GM12878 (cell line): ENCODE measurements around the gene SRGAP1. TPM values are rescaled to one million over a fixed set of nuclear protein-coding genes. Genes with fewer than 3 reads are reported as not detected.

Source experiments
- ATAC-seq: fragments of 200-7000 bp; cut with Tn5 transposase; 3 replicates; pipeline ENCODE4 v1.9.1; 2020; ENCODE audit warnings: mild to moderate bottlenecking, moderate library complexity
- BruUV-seq: library from RNA; stranded (reverse); fragments of 400-500 nt; replicated peaks from 2 replicates; lab custom pipeline; 2021; lab: Mats Ljungman, UMichigan
- CTCF ChIA-PET: fragments of 300-600 bp; sonication (Branson Sonifier 250); formaldehyde crosslinking; extraction: SDS; loops from one replicate; lab custom pipeline; 2021; ENCODE audit warnings: inconsistent platforms; lab: Yijun Ruan, JAX
- POLR2A ChIA-PET: fragments of 350-600 bp; formaldehyde crosslinking; extraction: SDS; loops from one replicate; lab custom pipeline; 2021; ENCODE audit warnings: inconsistent platforms; lab: Charles Lee
- RAD21 ChIA-PET: fragments of 300-600 bp; sonication (Branson Sonifier 250); formaldehyde crosslinking; loops from one replicate; lab custom pipeline; 2023; ENCODE audit warnings: antibody characterized with exemption; ENCODE audit not compliant: unreplicated experiment; lab: Charles Lee
- SMC1A ChIA-PET: fragments of 300-600 bp; sonication (Branson Sonifier 250); formaldehyde crosslinking; loops from one replicate; lab custom pipeline; 2023; ENCODE audit not compliant: unreplicated experiment, uncharacterized antibody; lab: Charles Lee
- DNase-seq: peaks from one replicate; pipeline ENCODE4 v3.0.0-alpha.2; 2011; ENCODE audit warnings: low read depth, low spot score
- FAIRE-seq: peaks from 3 replicates; lab custom pipeline; 2011; peaks lifted over from hg19 to GRCh38; lab: Jason Lieb, UNC
- H2AFZ ChIP-seq: 2 replicates; pipeline ENCODE4 v1.6.0; 2011; ENCODE audit warnings: low read depth, low read length, control low read depth; ENCODE audit not compliant: control insufficient read depth
- H3K27ac ChIP-seq: 2 replicates; pipeline ENCODE4 v1.5.1; 2011; ENCODE audit warnings: control low read depth; ENCODE audit not compliant: control insufficient read depth, insufficient read depth
- H3K27me3 ChIP-seq, 2 experiments: replicated peaks in 1 of 2; 2 replicates each; pipeline versions ENCODE4 v1.6.0 to v1.6.1; 2011; ENCODE audit warnings: low read length in 1 of 2; ENCODE audit not compliant: control insufficient read depth in 2 of 2, insufficient read depth in 2 of 2
- H3K36me3 ChIP-seq, 2 experiments: 2 replicates each; pipeline ENCODE4 v1.5.1; 2011; ENCODE audit warnings: low read length in 1 of 2; ENCODE audit not compliant: control insufficient read depth in 2 of 2, insufficient read depth in 2 of 2
- H3K4me1 ChIP-seq: 2 replicates; pipeline ENCODE4 v1.6.1; 2011; ENCODE audit warnings: mild to moderate bottlenecking, low read length, moderate library complexity, mixed read lengths; ENCODE audit not compliant: control insufficient read depth, insufficient read depth
- H3K4me2 ChIP-seq: 2 replicates; pipeline ENCODE4 v1.6.0; 2011; ENCODE audit warnings: control low read depth; ENCODE audit not compliant: control insufficient read depth, insufficient read depth
- H3K4me3 ChIP-seq: fragments of 200-600 bp; sonication (generic); 2 replicates; pipeline ENCODE4 v1.5.1; 2016
- H3K79me2 ChIP-seq: 2 replicates; pipeline ENCODE4 v1.6.0; 2011; ENCODE audit warnings: low read length; ENCODE audit not compliant: control insufficient read depth, insufficient read depth
- H3K9ac ChIP-seq: 2 replicates; pipeline ENCODE4 v1.8.0; 2011; ENCODE audit warnings: low read length, control low read depth, mixed read lengths; ENCODE audit not compliant: control insufficient read depth, insufficient read depth
- H3K9me3 ChIP-seq: replicated peaks from 3 replicates; pipeline ENCODE4 v1.5.1; 2011; ENCODE audit warnings: mild to moderate bottlenecking, low read length; ENCODE audit not compliant: control insufficient read depth, insufficient read depth
- H4K20me1 ChIP-seq: 2 replicates; pipeline ENCODE4 v1.6.0; 2011; ENCODE audit not compliant: control insufficient read depth, insufficient read depth
- ATF3 ChIP-seq: IDR thresholded peaks from 2 replicates; pipeline ENCODE4 v1.6.1; 2011; ENCODE audit warnings: low read depth, mild to moderate bottlenecking, low read length, moderate library complexity, borderline replicate concordance; ENCODE audit errors: extremely low read depth
- BHLHE40 ChIP-seq, 2 experiments: fragments of 450-650 bp in 1 of 2; IDR thresholded peaks; 2 replicates each; pipeline ENCODE4 v1.6.1; 2011 to 2017; ENCODE audit warnings: low read depth in 2 of 2, borderline replicate concordance in 1 of 2, improper control_type of control experiment in 1 of 2, low read length in 1 of 2, mild to moderate bottlenecking in 1 of 2
- PAX8 ChIP-seq: fragments of 450-650 bp; IDR thresholded peaks from 2 replicates; pipeline ENCODE4 v1.6.1; 2017; ENCODE audit warnings: mild to moderate bottlenecking, moderate library complexity
- REST ChIP-seq: IDR thresholded peaks from 2 replicates; pipeline ENCODE4 v1.6.1; 2012; ENCODE audit warnings: mild to moderate bottlenecking, low read depth, low read length
- WGBS: methylation state at CpG from one replicate; pipeline ENCODE4 v1.1.6; 2016; ENCODE audit warnings: low lambda C conversion rate; ENCODE audit not compliant: insufficient replicate concordance, insufficient coverage; ENCODE audit errors: missing lambda C conversion rate; 5-methylcytosine and 5-hydroxymethylcytosine counted together
- in situ Hi-C: fragments of 300-500 bp; cut with MboI; formaldehyde crosslinking; loops from 9 replicates; pipeline ENCODE4 v1.14.3; 2018; ENCODE audit warnings: mixed read lengths
- intact Hi-C: fragments of 100-400 bp; cut with micrococcal nuclease; formaldehyde crosslinking; loops from one replicate; pipeline ENCODE4 v1.14.2; 2022; ENCODE audit not compliant: unreplicated experiment
- polyA plus RNA-seq, 11 experiments: library from polyadenylated mRNA; depleted of rRNA in 4 of 11; unstranded in 6 of 11; stranded (reverse) in 5 of 11; fragments of >200 nt; fragmentation: Nextera tagmentation in 4 of 11; fragmentation: Illumina TruSeq in 1 of 11; extraction: Ambion mirVana in 4 of 11; extraction: Trizol in 1 of 11; gene quantifications; 1 replicate in 1 of 11; 2 replicates in 10 of 11; pipeline versions ENCODE4 v1.2.1 to v1.2.3, GENCODE V29; 2011 to 2016; ENCODE audit warnings: inconsistent platforms in 2 of 11, missing spikeins in 2 of 11, low read depth in 1 of 11
- total RNA-seq, 4 experiments: library from RNA; depleted of rRNA in 3 of 4; stranded (reverse); fragments of >200 nt in 3 of 4; fragmentation: Illumina TruSeq in 1 of 4; extraction: Trizol in 1 of 4; gene quantifications; 2 replicates each; pipeline versions ENCODE4 v1.2.1 to v1.2.3, GENCODE V29; 2013 to 2021

SRGAP1 gene
- total and polyA plus RNA-seq, 10 of the 15 experiments (the other 5 are each of a cell fraction or from before 2014, with no cell fraction given), result 0.16 to 0.85 (median 0.46) TPM

GRCh38 chr12:63836046-63836445, 8.5 kb upstream of the SRGAP1 start:
- no peaks in the 10 kb centered on the region; a peak in 1 of 4 replicates for H3K27me3 ChIP-seq
- BruUV-seq, result no TSS peak
- WGBS, result 13% methylated on average over 2 of the region's 2 CpGs
- H3K9me3 ChIP-seq, result no peaks in the 10 kb centered on the region
- no peak overlapping the region for H3K4me3 ChIP-seq
- no peak overlapping the region for H2AFZ ChIP-seq
- DNase-seq (no peak), ATAC-seq (no peak), FAIRE-seq (no peak)
- H4K20me1 ChIP-seq, result no peaks in the 10 kb centered on the region
- no peaks in the 10 kb centered on the region for H3K36me3 ChIP-seq
- ChIA-PET POLR2A (no interaction called here), SMC1A (interaction anchor here (0.7 to 1.7 kb wide), 6 partner anchors 8 to 490 kb away, joined by 3 to 5 read pairs (median 4); no protein-coding TSS in a partner anchor), CTCF (interaction anchor here (1.2 to 2.2 kb wide), 4 partner anchors 9 to 422 kb away, joined by 3 to 6 read pairs (median 4); partner anchors contain the start of gene SRGAP1), RAD21 (no interaction called here)
- H3K27ac ChIP-seq, result no peak overlapping the region
- H3K4me2 ChIP-seq, result no peak overlapping the region
- in situ Hi-C loops, result loop anchor here (25.0 kb wide), 1 partner anchor 551 kb away; the partner anchor contains the start of gene C12orf56
- H3K4me1 ChIP-seq, result no peaks in the 10 kb centered on the region
- no peaks in the 10 kb centered on the region for H3K79me2 ChIP-seq
- intact Hi-C loops, result no loop called here
- no peak overlapping the region for H3K9ac ChIP-seq
- TF ChIP-seq BHLHE40 (IDR thresholded peaks at IDR 0.05; ENCODE audit: borderline replicate concordance in 1 of 2, low read depth in 2 of 2, low read length in 1 of 2) (no peak), ATF3 (no peak), REST (no peak), PAX8 (no peak)
